HG02763 (cell line): Measurements from ENCODE around the gene MITD1.
"Not testable (repeated sequence)": the region's sequence is repeated elsewhere in the genome, so short reads cannot be mapped to it uniquely, and the experiment has no call there.

Experiments used
- ATAC-seq: cut with Tn5 transposase; IDR thresholded peaks from one replicate; pipeline ENCODE4 v1.9.1; 2021; ENCODE audit warnings: mild to moderate bottlenecking, moderate library complexity; ENCODE audit not compliant: unreplicated experiment

MITD1 gene

GRCh38 chr2:99180755-99181623, at the start of gene MITD1, which contains the start of gene MRPL30:
TSS of gene MITD1 (minus strand) at chr2:99181058. CDS start at chr2:99180981, 77 bp downstream.
TSS of gene MRPL30 (plus strand) at chr2:99181184. CDS start at chr2:99186204, 5,020 bp downstream.
- ATAC-seq: peak; percentile 91

DNA sequence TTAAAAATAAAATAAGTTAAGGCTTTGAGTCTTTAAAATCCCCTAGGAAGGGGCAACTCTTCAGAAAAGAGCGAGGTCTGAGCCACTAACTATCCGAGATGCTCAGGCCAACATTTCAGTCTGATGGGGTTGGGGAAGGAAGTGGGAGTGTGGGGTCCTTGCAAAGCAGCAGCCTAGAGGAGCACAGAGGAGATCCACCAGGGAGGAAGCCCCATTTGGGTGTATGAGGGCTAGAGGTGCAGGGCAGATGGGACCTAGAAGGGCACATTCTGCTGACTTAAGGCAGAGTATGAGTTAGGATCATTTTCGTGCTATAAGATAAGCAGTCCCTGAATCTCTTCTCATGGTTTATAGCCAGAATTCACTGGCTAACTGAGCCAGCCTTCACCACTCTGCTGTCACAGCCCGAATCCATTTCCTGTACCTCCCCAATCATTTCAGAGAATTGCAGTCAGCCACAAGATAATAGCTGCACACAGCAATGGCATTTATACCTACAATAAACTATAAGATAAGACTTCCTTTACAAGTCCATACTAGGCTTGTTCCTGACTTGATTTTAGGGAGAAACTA, 37.2 kb upstream of the MITD1 start:
- no peak for ATAC-seq

- no peak for ATAC-seq
Measured at GRCh38 chr2:99216096-99216495, 35.2 kb upstream of the MITD1 start.

GRCh38 chr2:99205491-99205890, 24.6 kb upstream of the MITD1 start:
- ATAC-seq: no peak

- ATAC-seq: no peak
Measured at GRCh38 chr2:99201959-99202678, 21.3 kb upstream of the MITD1 start.

DNA sequence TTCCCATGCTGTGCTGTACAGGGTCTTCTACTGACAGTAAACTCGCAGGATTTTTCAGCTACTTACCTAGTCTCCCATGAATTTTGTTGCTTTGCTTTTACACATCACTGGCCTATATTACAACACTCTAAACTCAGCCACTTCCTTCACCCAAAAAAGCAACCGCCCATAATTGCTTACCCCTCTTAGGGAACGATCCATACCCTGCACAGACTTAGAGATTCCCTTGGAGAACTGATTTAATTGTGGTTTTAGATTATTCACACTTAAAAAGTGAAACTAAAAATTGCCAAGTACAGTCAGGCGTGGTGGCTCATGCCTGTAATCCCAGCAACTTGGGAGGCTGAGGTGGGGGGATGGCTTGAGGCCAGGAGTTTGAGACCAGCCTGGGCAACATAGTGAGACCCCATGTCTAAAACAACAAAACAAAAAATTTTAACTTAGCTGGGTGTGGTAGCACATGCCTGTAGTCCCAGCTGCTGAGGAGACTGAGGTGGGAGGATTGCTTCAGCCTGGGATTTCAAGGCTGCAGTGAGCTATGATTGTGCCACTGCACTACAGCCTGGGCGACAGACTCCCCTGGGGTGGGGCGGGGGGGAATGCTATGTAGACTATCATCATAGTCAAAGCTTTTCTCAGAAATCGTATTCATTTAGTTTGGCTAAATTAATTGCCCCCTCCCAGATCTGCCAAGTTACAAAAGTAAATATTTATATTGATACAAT, 19.4 kb upstream of the MITD1 start:
- no peak for ATAC-seq

DNA sequence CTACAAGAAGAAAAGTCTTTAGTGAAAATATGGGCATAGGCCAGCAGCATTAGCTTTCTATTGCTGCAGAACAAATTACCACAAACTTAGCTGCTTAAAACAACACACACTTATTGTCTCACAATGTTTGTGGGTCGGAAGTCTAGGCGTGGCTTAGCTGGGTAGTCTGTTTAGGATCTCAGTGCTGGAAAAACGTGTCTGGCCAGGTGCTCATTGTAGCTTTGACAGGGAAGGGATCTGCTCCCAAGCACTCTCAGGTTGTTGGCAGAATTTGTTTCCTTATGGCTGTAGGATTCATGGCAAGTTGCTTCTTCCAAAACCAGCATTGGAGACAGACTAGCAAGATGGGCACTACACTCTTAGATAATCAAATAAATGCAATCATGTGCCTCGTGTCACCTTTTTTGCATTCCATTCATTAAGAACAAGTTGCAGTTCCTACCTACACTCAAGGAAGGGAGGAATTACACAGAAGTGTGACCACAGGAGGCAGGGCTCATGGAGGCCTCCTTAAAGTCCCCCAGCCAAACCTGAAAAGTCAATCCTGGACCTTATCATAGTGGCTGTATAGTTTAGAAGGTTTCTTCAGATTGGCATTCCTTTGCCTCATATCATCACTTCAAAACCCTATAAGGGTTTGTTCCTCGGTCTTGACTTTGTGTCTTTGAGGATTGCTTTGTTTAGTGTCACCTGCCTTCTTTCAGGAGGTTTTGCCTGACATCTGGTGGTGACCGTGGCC, 17.4 kb upstream of the MITD1 start:
- ATAC-seq: no peak

DNA sequence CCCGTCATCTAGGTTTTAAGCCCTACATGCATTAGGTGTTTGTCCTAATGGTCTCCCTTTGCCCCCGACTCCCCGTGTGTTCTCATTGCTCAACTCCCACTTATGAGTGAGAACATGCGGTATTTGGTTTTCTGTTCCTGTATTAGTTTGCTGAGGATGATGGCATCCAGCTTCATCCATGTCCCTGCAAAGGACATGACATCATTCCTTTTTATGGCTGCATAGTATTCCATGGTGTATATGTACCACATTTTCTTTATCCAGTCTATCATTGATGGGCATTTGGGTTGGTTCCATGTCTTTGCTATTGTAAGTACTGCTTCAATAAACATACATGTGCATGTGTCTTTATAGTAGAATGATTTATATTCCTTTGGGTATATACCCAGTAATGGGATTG, 11.5 kb upstream of the MITD1 start:
- not testable (repeated sequence) for ATAC-seq

- no peak for ATAC-seq
Measured at GRCh38 chr2:99190548-99190947, 9.7 kb upstream of the MITD1 start.

GRCh38 chr2:99188357-99188756, 7.5 kb upstream of the MITD1 start:
- no peak for ATAC-seq

GRCh38 chr2:99187011-99187410, 6.2 kb upstream of the MITD1 start:
- ATAC-seq: no peak

DNA sequence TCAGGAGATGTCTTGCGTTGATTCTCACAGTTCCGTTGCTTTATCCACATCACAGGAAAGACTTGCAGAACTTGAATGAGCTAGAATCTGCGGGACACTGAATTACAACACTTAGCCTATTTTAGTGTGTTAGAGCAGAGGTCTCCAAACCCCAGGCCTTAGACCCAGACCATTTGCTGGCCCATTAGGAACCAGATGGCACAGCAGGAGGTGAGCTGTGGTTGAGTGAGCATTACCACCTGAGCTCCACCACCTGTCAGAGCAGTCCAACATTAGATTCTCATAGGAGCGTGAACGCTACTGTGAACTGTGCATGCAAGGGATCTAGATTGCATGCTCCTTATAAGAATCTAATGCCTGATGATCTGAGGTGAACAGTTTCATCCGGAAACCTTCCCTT, 4.0 kb upstream of the MITD1 start:
- no peak for ATAC-seq

GRCh38 chr2:99183025-99183424, 2.2 kb upstream of the MITD1 start:
- no peak for ATAC-seq

- no peak for ATAC-seq
Measured at GRCh38 chr2:99181624-99182000, 754 bp upstream of the MITD1 start.

- no peak for ATAC-seq
Measured at GRCh38 chr2:99171377-99172140, 9.3 kb downstream of the MITD1 start.

DNA sequence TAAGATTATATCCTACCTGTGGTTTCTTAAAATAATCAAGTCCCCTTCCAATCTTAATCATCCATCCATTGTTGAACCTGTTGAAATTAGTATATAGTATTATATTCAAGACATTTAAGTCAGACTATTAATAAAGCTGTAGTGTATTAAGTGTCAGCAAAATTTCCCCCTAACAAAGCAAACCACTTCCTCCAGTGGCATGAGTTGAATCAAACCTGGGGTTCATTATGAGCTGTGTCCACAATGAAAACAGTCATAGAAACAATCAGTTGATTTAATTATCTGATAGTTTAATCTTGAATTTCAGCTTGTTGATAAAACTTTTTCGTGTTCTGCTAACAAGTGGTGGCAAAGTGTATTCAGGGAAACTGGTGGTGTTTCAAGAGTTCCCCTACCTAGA, 11.3 kb downstream of the MITD1 start:
- no peak for ATAC-seq

DNA sequence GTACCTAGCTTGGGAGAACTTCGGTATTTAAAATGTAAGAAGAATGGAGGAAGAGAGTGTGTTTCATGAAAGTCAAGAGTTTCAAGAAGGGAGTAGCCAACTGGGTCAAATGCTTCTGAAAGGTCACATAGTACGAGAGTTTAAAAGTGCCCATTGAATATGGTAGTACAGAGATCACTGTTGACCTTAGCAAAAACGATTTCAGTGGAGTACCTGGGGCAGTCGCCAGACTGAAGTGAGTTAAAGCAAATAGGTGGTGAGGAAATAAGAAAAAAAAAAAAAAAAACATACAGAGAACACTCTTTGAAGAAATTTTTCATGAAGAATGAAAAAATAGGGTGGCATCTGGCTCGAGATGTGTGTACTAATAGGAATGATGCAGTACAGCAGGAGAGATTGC, 14.6 kb downstream of the MITD1 start:
- ATAC-seq: no peak

- ATAC-seq: no peak
Measured at GRCh38 chr2:99159594-99159993, 21.3 kb downstream of the MITD1 start.

GRCh38 chr2:99158599-99158998, 22.3 kb downstream of the MITD1 start:
- no peak for ATAC-seq

DNA sequence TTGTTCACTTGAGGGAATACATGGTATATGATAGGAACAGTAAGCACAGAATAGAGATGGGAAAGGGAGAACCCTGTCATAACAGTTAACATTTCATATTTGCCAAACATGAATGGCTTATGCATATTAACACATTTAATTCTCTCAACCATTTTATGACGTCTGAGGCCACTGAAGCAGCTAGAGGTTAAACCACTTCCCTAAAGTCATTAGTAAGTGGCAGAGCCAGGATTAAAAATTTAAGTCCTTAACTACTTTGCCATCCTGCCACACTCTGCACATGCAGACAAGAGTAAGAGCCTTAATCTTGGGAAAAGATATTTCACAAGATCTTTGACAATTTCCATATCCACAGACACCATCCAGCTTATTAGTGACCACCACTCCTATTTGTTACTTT, 24.0 kb downstream of the MITD1 start:
- no peak for ATAC-seq
